ENCODE measurements around the gene PCDH9.
A peak's percentile ranks its signal among the peaks of the same experiment; 100 is the strongest.

The PCDH9 gene

DNA sequence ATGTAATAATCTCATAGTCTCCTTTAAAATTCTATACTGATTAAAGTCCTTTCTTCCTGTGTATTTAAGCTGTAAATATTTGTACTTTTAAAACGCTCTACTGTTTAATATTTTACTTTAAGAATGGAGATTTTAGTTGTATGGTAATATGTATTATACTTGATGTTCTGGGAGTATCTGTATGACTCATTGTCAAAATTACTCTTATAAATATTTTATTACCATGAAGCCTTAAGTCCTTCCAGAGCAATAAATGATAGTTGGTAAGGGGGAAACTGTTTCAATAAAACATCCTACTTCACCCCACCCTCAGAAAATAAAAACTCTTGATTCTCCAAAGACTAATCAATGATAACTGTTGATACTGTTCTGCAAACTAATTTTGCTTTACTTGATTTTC lies 6.4 kb downstream of the PCDH9 start:
- DNase-seq, result no peak

GRCh38 chr13:67223024-67223423 lies 7.1 kb downstream of the PCDH9 start:
- no peak for DNase-seq

- peak; percentile 5 for DNase-seq
These were observed 8.4 kb downstream of the PCDH9 start for GRCh38 chr13:67221630-67222226.

GRCh38 chr13:67219113-67219512 lies 11.0 kb downstream of the PCDH9 start:
- DNase-seq, result no peak

GRCh38 chr13:67217880-67218279 lies 12.3 kb downstream of the PCDH9 start:
- no peak for DNase-seq

DNA sequence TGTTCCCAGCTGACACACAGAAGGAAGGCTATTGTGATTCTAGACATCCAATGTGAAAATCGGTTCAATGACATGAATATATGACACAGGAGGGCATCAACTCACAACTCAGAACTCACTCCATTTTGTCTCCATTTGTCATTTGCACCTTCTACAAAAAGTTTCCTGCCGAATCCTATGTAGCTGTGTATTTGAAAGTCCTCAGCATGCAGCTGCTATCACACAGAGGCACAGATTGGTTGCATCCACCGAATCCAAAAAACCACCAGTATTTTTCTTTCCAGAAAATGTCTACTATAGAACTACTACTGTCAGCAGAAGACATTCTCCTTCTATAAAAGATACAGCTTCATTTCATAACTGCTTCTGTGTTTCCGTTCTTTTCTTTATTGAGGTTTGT lies 13.3 kb downstream of the PCDH9 start:
- no peak for DNase-seq

DNA sequence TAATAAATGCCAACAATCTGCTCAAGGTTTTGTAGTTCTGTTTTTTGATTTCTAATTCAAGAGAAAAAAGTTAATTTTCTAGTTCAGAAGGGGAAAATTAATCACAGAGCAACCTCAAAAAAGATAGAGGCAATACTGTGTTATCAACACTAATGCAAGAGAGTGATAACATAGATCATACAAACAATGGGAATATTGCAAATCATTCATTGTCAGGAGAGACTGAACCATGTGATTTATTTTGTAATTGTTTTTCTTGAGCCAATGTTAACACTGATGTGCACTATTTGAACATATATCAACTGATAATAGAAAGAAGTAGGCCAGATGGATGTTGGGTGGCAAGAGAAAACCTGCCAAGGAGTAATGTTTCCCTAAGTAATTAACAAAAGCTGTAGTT lies 19.9 kb downstream of the PCDH9 start:
- no peak for DNase-seq

DNA sequence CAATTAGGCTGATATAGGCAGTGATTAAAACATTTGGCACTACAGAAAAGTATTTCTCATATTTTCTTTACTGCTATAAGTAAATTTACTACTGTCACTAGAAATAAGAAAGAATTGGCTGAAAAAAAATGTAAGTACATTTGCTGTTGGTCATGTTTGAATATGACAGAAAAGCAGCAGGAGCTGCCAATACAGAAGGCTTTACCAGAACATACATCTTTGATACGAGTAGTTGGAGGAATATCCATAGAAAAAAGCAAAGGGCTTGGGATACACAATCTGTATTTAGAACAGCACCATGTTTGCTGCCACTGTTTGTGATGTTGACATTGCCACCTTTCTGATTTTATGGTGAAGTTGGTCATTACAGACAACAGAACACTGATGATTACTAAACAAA lies 21.6 kb downstream of the PCDH9 start:
- DNase-seq, result no peak

DNA sequence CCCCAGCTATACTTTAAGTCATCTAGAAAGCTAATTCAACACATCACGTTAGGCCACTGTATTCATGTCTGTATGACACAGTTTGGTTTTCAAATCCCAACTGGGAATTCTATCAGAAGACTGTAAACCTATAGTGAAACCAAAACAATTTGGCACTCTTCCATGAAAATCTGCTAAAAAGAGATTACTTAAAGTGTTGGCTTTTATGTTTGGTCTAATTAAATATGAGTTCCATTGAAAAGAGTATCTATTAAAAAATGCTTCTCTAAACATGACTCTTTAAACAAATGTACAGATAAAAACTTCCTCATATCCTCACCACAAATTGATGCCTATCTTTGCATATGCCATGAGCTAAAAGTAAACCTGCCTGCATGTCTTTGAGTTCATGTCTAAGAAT lies 25.4 kb downstream of the PCDH9 start:
- no peak for DNase-seq

GRCh38 chr13:67200605-67201004 lies 29.5 kb downstream of the PCDH9 start:
- DNase-seq, result no peak

GRCh38 chr13:67200183-67200582 lies 30.0 kb downstream of the PCDH9 start:
- peak; percentile 0 for DNase-seq

- no peak for DNase-seq
These were observed 32.4 kb downstream of the PCDH9 start for GRCh38 chr13:67197704-67198103.

DNA sequence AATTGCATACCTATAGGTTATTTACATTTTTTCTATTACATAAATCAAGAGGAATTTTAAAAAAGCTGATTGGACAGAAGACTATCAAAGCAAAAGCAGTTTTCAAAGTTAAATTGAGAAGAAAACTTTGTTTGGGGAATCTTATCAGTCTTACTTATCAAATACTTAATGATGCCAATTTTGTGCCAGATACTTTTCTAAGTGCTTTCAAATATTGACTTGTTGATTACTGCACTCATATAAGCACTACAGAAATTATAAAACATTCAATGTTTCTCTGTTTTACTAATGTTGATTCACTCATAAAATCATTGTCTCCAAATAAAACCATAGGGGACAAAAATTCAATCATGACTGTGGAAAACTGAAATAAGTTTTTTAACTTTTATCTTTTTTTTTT lies 36.2 kb downstream of the PCDH9 start:
- no peak for DNase-seq

DNA sequence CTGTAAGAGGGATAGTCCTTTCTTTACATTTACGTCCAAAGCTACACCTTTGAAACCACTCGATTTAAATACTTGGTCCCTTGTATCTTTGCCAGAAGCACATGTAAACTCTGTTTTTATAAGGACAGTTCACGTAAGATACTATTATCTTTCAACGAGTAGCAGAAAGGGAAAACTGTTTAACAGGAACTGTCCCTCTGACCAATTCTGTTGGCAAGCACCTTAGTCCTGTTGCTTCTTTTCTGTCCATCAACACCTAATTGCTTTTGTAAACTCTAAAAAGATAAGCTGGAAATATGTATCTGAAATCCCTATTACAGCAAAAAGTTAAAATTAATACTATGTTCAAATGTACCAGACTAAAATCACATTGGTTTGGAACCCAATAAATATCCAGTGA lies 37.4 kb downstream of the PCDH9 start:
- no peak for DNase-seq

- DNase-seq, result peak; percentile 2
These were observed 43.1 kb downstream of the PCDH9 start for GRCh38 chr13:67186995-67187569.

DNA sequence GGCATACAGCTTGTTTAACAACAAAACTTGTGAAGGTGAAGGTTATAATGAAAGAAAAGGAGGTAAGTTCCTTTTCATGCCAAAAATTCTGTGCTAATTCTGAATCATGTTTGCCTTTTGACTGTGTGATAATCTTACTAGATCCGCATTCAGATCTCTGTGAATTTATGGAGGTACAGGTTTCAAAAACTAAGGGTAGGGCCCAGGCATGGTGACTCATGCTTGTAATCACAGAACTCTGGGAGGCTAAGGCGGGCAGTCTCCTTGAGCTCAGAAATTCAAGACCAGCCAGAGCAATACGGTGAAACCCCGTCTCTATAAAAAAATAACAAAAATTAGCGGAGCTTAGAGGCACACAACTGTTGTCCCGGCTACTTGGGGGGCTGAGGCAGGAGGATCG lies 45.9 kb downstream of the PCDH9 start:
- no peak for DNase-seq

- no peak for DNase-seq
These were observed 47.0 kb downstream of the PCDH9 start for GRCh38 chr13:67183151-67183550.

DNA sequence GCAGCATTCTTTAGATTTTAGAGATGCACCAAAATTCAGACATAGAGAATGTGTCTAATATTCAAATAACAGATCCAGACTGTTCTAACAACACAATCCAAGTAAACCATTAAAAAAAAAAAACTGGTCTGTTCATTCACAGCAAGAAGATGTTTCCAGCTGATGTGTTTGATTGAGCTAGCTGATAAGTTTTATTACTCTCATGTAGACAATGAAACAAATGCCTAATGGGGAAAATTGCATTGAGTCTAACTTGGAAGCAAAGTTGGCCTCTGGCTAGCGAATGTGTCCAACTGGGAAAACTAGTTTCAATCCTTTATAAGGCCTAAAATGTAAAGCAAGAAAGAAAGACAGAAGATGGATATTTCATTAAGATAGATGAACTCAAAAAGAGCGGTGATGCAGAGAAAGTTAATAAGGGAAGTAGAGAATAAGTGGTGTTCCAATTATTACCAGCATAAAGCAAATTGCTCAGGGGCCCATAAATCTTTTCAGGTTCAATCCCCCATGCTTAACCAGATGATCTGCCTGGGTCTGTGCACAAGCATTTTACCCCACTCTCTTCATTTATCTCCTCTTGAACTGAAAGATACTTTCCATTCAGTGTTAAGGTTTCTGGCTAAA lies 54.2 kb downstream of the PCDH9 start:
- no peak for DNase-seq

- no peak for DNase-seq
These were observed 61.8 kb downstream of the PCDH9 start for GRCh38 chr13:67168384-67168783.

GRCh38 chr13:67167420-67167819 lies 62.7 kb downstream of the PCDH9 start:
- peak; percentile 1 for DNase-seq

DNA sequence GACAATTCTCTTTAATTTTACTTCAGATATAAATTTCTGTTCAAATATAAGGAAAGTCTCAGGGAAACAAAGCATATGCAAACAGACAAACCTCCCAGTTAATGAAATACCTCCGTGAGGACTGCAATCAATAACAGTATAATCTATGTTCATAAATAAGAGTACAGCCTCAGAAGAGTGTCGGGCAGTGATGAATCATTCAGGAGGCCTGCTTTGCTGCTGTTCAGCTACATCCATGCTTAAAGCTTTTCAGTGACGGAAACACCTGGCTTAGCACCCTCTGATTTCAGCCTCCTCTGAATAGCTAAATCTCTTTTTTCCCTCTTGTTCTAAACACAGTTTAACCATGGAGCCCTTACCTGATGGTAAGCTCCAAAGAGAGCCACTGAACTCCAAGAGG lies 69.0 kb downstream of the PCDH9 start:
- no peak for DNase-seq

GRCh38 chr13:67158903-67159302 lies 71.2 kb downstream of the PCDH9 start:
- no peak for DNase-seq

DNA sequence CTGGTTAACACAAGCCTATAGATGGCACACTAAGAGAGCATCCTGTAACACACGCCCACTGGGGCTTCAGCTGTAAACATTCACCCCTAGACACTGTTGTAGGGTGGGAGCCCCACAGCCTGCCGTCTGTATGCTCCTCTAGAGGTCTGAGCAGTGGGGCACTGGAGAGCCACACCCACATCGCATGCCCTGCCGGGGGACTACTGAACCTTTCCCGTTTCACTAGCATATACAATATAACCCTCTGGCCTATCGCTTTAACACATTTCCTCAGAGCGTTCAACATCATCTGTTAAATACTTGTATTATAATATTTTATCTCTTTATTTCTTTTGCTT lies 73.4 kb downstream of the PCDH9 start:
- DNase-seq, result no peak

GRCh38 chr13:67155898-67156722 lies 74.0 kb downstream of the PCDH9 start:
- DNase-seq, result no peak
